Stimulated activated memory B cell treated with anti-CD40 and anti-IgM and Interleukin-4, amounts not matched to agents 10 μg/mL and 1 μg/mL and 100 μg/mL, for 72 hours (primary cell): ENCODE data around the gene ARMC9.

Experiments used
- ATAC-seq: fragments of 150-1000 bp; cut with Tn5 transposase; 2 replicates; pipeline ENCODE4 v1.10.0; 2021
- H3K27ac Mint-ChIP-seq: one replicate; pipeline ENCODE4 v1.8.0; 2022; ENCODE audit warnings: mild to moderate bottlenecking, mixed read lengths
- H3K27me3 Mint-ChIP-seq: one replicate; pipeline ENCODE4 v1.8.0; 2022; ENCODE audit warnings: mixed read lengths
- H3K36me3 Mint-ChIP-seq: one replicate; pipeline ENCODE4 v1.8.0; 2022; ENCODE audit warnings: mixed read lengths
- H3K4me1 Mint-ChIP-seq: one replicate; pipeline ENCODE4 v1.8.0; 2022; ENCODE audit warnings: mixed read lengths
- H3K4me3 Mint-ChIP-seq: one replicate; pipeline ENCODE4 v1.8.0; 2022; ENCODE audit warnings: mild to moderate bottlenecking, moderate library complexity, mixed read lengths
- H3K9me3 Mint-ChIP-seq: one replicate; pipeline ENCODE4 v1.8.0; 2022; ENCODE audit warnings: mixed read lengths

The ARMC9 gene

GRCh38 chr2:231334981-231335380, 136.6 kb downstream of the ARMC9 start:
- Mint-ChIP-seq H3K36me3 (peaks cover 31% of the 10 kb centered on the region), H3K4me1 (no peaks in the 10 kb centered on the region), H3K4me3 (no peak overlapping the region), H3K27ac (no peak overlapping the region), H3K9me3 (no peaks in the 10 kb centered on the region), H3K27me3 (no peaks in the 10 kb centered on the region)
- ATAC-seq, result no peak

- Mint-ChIP-seq H3K27me3 (no peaks in the 10 kb centered on the region), H3K4me1 (no peaks in the 10 kb centered on the region), H3K9me3 (no peaks in the 10 kb centered on the region), H3K36me3 (peaks cover 32% of the 10 kb centered on the region), H3K4me3 (no peak overlapping the region), H3K27ac (no peak overlapping the region)
- no peak for ATAC-seq
Measured at GRCh38 chr2:231335591-231335990, 137.2 kb downstream of the ARMC9 start.

- no peak overlapping the region for H3K27ac Mint-ChIP-seq
- no peak for ATAC-seq
- peaks cover 28% of the 10 kb centered on the region for H3K36me3 Mint-ChIP-seq
- no peak overlapping the region for H3K4me3 Mint-ChIP-seq
- H3K4me1 Mint-ChIP-seq, result no peaks in the 10 kb centered on the region
- H3K9me3 Mint-ChIP-seq, result no peaks in the 10 kb centered on the region
- no peaks in the 10 kb centered on the region for H3K27me3 Mint-ChIP-seq
Measured at GRCh38 chr2:231336236-231336635, 137.8 kb downstream of the ARMC9 start.

DNA sequence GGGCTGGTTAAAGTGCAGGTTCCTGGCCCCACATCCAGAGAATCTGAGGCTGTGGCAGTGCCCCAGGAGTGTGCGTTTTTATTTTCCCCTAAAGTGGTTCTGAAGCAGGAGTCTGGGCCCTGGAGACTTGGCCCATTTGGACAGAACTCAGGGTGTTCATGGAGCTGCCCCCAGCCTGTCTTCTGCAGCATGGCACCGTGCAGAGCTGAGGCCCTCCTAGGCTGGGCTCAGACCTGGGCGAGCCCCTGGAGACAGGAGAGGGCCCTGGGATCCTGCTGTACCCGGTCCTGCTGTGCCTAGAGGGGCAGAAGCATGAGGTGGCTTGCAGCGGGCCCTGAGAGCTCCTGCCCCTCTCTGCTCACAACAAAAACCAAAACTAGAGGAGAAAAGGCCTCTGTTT, 138.3 kb downstream of the ARMC9 start:
- Mint-ChIP-seq H3K36me3 (peaks cover 25% of the 10 kb centered on the region), H3K27me3 (no peaks in the 10 kb centered on the region), H3K4me3 (no peak overlapping the region), H3K9me3 (no peaks in the 10 kb centered on the region), H3K4me1 (no peaks in the 10 kb centered on the region), H3K27ac (no peak overlapping the region)
- no peak for ATAC-seq

DNA sequence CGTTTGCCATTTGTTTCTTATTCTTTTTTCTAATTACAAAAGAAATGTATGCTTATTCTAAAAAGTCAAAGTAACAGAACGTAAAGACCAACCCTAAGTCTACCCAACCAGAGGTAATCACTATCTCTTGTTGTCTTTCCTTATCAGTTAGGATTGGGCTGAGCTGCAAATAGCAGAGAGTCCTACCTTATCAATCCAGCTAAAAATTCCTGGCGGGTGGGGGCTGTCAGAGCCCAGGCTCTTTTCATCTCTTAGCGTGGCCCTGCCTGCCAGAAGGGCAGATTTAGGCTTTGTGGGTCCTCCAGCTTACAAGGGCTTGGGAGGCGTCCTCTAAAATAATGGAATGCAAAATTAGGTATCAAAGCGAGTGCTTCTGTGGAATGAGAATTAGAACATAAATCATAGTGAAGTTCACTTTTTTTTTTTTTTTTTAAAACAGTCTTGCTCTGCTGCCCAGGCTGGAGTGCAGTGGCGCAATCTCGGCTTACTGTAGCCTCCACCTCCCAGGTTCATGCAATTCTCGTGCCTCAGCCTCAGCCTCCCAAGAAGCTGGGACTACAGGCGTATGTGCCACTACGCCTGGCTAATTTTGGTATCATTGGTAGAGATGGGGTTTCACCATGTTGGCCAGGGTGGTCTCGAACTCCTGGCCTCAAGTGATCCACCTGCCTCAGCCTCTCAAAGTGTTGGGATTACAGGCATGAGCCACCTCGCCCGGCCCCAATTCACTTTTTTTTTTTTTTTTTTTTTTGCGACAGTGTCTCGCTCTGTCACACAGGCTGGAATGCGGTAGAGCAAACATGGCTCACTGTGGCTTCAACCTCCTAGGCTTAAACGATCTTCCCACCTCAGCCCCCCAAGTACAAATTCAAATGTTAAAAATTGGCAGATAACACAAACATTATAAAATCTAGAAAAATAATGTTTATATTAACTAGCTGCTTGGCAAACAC, 139.7 kb downstream of the ARMC9 start:
- H3K27ac Mint-ChIP-seq, result no peak overlapping the region
- no peaks in the 10 kb centered on the region for H3K27me3 Mint-ChIP-seq
- H3K4me3 Mint-ChIP-seq, result no peak overlapping the region
- no peak for ATAC-seq
- H3K36me3 Mint-ChIP-seq, result peaks cover 11% of the 10 kb centered on the region
- no peaks in the 10 kb centered on the region for H3K9me3 Mint-ChIP-seq
- no peaks in the 10 kb centered on the region for H3K4me1 Mint-ChIP-seq

DNA sequence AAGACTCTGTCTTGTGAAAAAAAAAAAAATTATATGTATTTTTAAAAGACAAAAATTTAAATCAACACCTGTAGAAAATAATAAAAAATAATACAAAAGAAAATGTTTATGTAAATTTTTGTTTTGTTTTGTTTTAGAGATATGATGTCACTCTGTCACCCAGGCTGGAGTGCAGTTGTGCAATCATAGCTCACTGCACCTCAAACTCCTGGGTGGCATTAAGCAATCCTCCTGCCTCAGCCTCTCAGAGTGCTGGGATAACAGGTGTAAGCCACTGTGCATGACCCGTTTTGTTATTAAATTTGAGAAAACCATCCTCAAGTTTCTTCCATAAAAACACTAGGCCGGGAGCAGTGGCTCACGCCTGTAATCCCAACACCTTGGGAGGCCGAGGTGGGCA, 140.9 kb downstream of the ARMC9 start:
- H3K4me1 Mint-ChIP-seq, result no peaks in the 10 kb centered on the region
- H3K27ac Mint-ChIP-seq, result no peak overlapping the region

DNA sequence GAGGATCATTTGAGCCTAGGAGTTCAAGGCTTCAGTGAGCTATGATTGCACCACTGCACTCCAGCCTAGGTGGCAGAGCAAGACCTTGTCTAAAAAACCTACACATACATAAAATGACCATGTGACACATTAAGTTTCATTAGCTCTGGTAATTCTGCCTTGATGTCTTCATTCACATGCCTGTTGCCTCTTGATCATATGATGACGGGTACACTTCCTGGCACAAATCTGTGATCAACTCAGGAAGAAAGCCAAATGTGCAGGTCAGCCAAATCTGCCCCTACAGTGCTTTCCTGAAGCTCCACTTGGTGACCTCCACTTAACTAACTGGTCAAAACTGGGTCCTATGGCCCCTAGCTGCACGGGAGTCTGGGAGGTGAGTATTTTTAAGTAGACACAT, 142.7 kb downstream of the ARMC9 start:
- ATAC-seq, result no peak
- H3K4me1 Mint-ChIP-seq, result no peaks in the 10 kb centered on the region
- no peak overlapping the region for H3K27ac Mint-ChIP-seq
- H3K27me3 Mint-ChIP-seq, result no peaks in the 10 kb centered on the region
- peaks cover 13% of the 10 kb centered on the region for H3K36me3 Mint-ChIP-seq
- no peak overlapping the region for H3K4me3 Mint-ChIP-seq
- no peaks in the 10 kb centered on the region for H3K9me3 Mint-ChIP-seq

More for the DNA sequence above, 140.9 kb downstream of the ARMC9 start:
- peaks cover 6% of the 10 kb centered on the region for H3K36me3 Mint-ChIP-seq
- H3K4me3 Mint-ChIP-seq, result no peak overlapping the region
- no peaks in the 10 kb centered on the region for H3K9me3 Mint-ChIP-seq
- no peak for ATAC-seq
- no peaks in the 10 kb centered on the region for H3K27me3 Mint-ChIP-seq

GRCh38 chr2:231342061-231342711, 143.8 kb downstream of the ARMC9 start:
- Mint-ChIP-seq H3K27me3 (no peaks in the 10 kb centered on the region), H3K4me1 (no peaks in the 10 kb centered on the region), H3K27ac (no peak overlapping the region), H3K4me3 (no peak overlapping the region), H3K9me3 (no peaks in the 10 kb centered on the region), H3K36me3 (peaks cover 14% of the 10 kb centered on the region)
- ATAC-seq, result no peak

DNA sequence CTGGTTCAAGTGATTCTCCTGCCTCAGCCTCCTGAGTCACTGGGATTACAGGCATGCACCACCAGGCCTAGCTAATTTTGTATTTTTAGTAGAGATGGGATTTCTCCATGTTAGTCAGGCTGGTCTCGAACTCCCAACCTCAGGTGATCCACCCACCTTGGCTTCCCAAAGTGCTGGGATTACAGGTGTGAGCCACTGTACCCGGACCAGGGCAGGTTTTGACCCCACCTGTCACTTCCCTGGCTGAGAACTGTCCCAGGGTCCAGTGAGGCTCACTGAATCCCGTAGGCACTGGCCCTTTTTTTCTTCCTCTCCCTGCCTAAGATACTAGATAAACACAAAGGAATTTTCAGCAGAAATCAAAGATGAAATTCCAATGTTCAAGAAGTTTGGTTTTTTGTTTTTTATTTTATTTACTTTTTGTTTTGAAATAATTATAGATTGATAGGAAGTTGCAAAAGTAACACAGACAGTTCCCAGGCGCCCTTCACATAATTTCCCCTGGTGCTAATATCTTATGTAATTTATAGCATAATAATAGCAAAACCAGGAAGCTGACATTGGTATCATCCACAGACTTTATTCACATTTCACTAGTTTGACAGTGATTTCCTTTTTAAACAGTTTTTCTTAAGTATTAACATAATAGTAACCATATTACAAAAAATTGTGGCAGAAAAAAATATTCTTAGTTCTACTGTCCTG, 144.7 kb downstream of the ARMC9 start:
- Mint-ChIP-seq H3K36me3 (peaks cover 14% of the 10 kb centered on the region), H3K4me3 (no peak overlapping the region)
- no peak for ATAC-seq

DNA sequence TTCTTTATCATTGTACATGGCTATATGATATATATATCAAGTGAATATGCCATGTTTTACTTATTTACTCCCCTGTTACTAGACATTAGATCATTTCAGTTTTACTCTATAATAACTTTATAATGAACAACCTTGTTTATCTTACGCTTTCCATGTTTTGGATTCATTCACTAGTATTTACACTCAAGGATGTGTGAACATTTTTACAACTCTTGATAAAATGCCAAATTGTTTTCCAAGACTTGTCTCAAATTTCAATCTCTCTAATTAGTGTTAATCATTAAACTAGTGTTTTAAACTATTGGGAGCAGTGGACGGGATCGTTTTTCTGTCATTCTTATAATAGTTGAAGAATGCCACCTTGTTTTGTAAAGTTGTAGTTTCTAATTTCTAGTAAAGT, 145.6 kb downstream of the ARMC9 start:
- no peaks in the 10 kb centered on the region for H3K4me1 Mint-ChIP-seq
- H3K27ac Mint-ChIP-seq, result no peak overlapping the region
- H3K4me3 Mint-ChIP-seq, result no peak overlapping the region
- H3K36me3 Mint-ChIP-seq, result peaks cover 14% of the 10 kb centered on the region
- H3K9me3 Mint-ChIP-seq, result no peaks in the 10 kb centered on the region
- no peak for ATAC-seq
- no peaks in the 10 kb centered on the region for H3K27me3 Mint-ChIP-seq

More for the DNA sequence above, 144.7 kb downstream of the ARMC9 start:
- H3K4me1 Mint-ChIP-seq, result no peaks in the 10 kb centered on the region
- H3K9me3 Mint-ChIP-seq, result no peaks in the 10 kb centered on the region
- H3K27me3 Mint-ChIP-seq, result no peaks in the 10 kb centered on the region
- H3K27ac Mint-ChIP-seq, result no peak overlapping the region

DNA sequence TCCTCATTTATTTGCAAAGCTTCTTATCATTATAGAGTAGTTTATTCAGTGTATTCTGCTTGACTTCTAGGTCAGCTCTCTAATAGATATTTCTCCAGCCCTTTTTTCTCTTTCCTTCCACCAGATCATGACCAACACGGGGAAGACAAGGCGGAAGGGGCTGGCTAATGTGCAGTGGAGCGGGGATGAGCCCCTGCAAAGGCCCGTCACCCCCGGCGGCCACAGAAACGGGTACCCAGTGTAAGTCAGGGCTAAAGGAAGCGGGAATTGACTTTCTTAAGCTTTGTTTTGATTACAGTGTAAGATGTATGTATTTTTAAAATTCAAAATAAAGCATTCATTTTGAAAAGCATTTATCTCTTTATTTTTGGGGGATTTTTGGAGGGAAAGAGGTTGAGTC, 146.4 kb downstream of the ARMC9 start:
- Mint-ChIP-seq H3K4me3 (no peak overlapping the region), H3K27ac (no peak overlapping the region), H3K4me1 (no peaks in the 10 kb centered on the region), H3K27me3 (no peaks in the 10 kb centered on the region), H3K9me3 (no peaks in the 10 kb centered on the region), H3K36me3 (peaks cover 12% of the 10 kb centered on the region)
- no peak for ATAC-seq

GRCh38 chr2:231347081-231347480, 148.7 kb downstream of the ARMC9 start:
- Mint-ChIP-seq H3K27ac (no peak overlapping the region), H3K36me3 (peaks cover 9% of the 10 kb centered on the region), H3K4me3 (no peak overlapping the region), H3K27me3 (no peaks in the 10 kb centered on the region), H3K4me1 (no peaks in the 10 kb centered on the region), H3K9me3 (no peaks in the 10 kb centered on the region)
- ATAC-seq, result no peak

GRCh38 chr2:231347638-231348037, 149.2 kb downstream of the ARMC9 start:
- Mint-ChIP-seq H3K27me3 (no peaks in the 10 kb centered on the region), H3K4me3 (no peak overlapping the region), H3K27ac (no peak overlapping the region), H3K36me3 (peaks cover 9% of the 10 kb centered on the region), H3K4me1 (no peaks in the 10 kb centered on the region), H3K9me3 (no peaks in the 10 kb centered on the region)
- ATAC-seq, result no peak

- H3K4me1 Mint-ChIP-seq, result no peaks in the 10 kb centered on the region
- no peak for ATAC-seq
- H3K27me3 Mint-ChIP-seq, result no peaks in the 10 kb centered on the region
- H3K9me3 Mint-ChIP-seq, result no peaks in the 10 kb centered on the region
- H3K36me3 Mint-ChIP-seq, result peaks cover 9% of the 10 kb centered on the region
- no peak overlapping the region for H3K4me3 Mint-ChIP-seq
- no peak overlapping the region for H3K27ac Mint-ChIP-seq
Measured at GRCh38 chr2:231348173-231348572, 149.7 kb downstream of the ARMC9 start.

- H3K27me3 Mint-ChIP-seq, result no peaks in the 10 kb centered on the region
- H3K27ac Mint-ChIP-seq, result no peak overlapping the region
- H3K4me1 Mint-ChIP-seq, result no peaks in the 10 kb centered on the region
- no peaks in the 10 kb centered on the region for H3K9me3 Mint-ChIP-seq
- no peak overlapping the region for H3K4me3 Mint-ChIP-seq
- peaks cover 9% of the 10 kb centered on the region for H3K36me3 Mint-ChIP-seq
- ATAC-seq, result no peak
Measured at GRCh38 chr2:231348704-231349373, 150.4 kb downstream of the ARMC9 start.
